Prostate gland (tissue), 2 donors: ENCODE data around the gene MUC12. TPM values are rescaled to one million over a fixed set of nuclear protein-coding genes. Genes with fewer than 3 reads are reported as not detected.

Experiments used
- DNase-seq: peaks from one replicate; pipeline ENCODE4 v3.0.0-alpha.2; 2019; ENCODE audit warnings: low spot score
- H3K27ac ChIP-seq, 2 donors: fragments of 200-600 bp; sonication (generic); 2 replicates each; pipeline ENCODE4 v1.5.1; 2017 to 2019
- H3K27me3 ChIP-seq: fragments of 200-600 bp; sonication (generic); replicated peaks from 2 replicates; pipeline ENCODE4 v1.5.1; 2019; ENCODE audit not compliant: insufficient read depth
- H3K36me3 ChIP-seq, 2 donors: fragments of 200-600 bp; sonication (generic); 1 replicate in 1 of 2; 2 replicates in 1 of 2; pipeline versions ENCODE4 v1.5.1 to v1.8.1; 2017 to 2019
- H3K4me1 ChIP-seq: fragments of 200-600 bp; sonication (generic); replicated peaks from 2 replicates; pipeline ENCODE4 v1.5.1; 2019
- H3K4me3 ChIP-seq, 2 donors: fragments of 200-600 bp; sonication (generic); 2 replicates each; pipeline ENCODE4 v1.5.1; 2017 to 2019
- H3K9me3 ChIP-seq: fragments of 200-600 bp; sonication (generic); 2 replicates; pipeline ENCODE4 v1.5.1; 2017
- CTCF ChIP-seq, 4 experiments: fragments of 200-600 bp in 2 of 4; fragments of 450-650 bp in 2 of 4; sonication (generic) in 2 of 4; IDR thresholded peaks; 1 replicate in 3 of 4; 2 replicates in 1 of 4; pipeline ENCODE4 v1.5.1; 2016 to 2019; ENCODE audit warnings: antibody characterized with exemption in 4 of 4, mild to moderate bottlenecking in 2 of 4, moderate library complexity in 2 of 4
- POLR2A ChIP-seq: fragments of 450-650 bp; IDR thresholded peaks from one replicate; pipeline ENCODE4 v1.6.1; 2016; ENCODE audit warnings: antibody characterized with exemption, mild to moderate bottlenecking
- POLR2AphosphoS5 ChIP-seq: sonication (generic); formaldehyde crosslinking; IDR thresholded peaks from one replicate; pipeline ENCODE4 v1.6.1; 2017; ENCODE audit warnings: antibody characterized with exemption
- WGBS: methylation state at CpG from one replicate; pipeline ENCODE4 v1.1.5; 2018; 5-methylcytosine and 5-hydroxymethylcytosine counted together
- intact Hi-C: fragments of 100-400 bp; cut with DNase I; formaldehyde crosslinking; loops from one replicate; pipeline ENCODE4 v1.14.2; 2022
- total RNA-seq, 2 donors: library from RNA; depleted of rRNA; stranded (reverse); fragments of >200 nt; gene quantifications; one replicate each; pipeline ENCODE4 v1.1.0, GENCODE V29; 2016

MUC12 gene
- total RNA-seq, 2 donors from 2014 or later, result 4.0 to 20.9 TPM

GRCh38 chr7:100947792-100948191 is 21.6 kb upstream of the MUC12 start:
- Histone ChIP-seq H3K4me1 (no peaks in the 10 kb centered on the region), H3K9me3 (no peaks in the 10 kb centered on the region), H3K27me3 (peaks cover 9% of the 10 kb centered on the region), H3K36me3 (no peaks in the 10 kb centered on the region), H3K27ac (no peak overlapping the region), H3K4me3 (no peak overlapping the region)
- TF ChIP-seq CTCF (IDR thresholded peaks at IDR 0.05) (no peak), POLR2AphosphoS5 (no peak), POLR2A (no peak)
- DNase-seq, result no peak
- intact Hi-C loops, result no loop called here
- 80% methylated on average over 5 of the region's 5 CpGs for WGBS

- intact Hi-C loops, result no loop called here
- no peak within 1 kb of the TSS for H3K4me3 ChIP-seq
- H3K36me3 ChIP-seq, result no peaks in the 10 kb centered on the region
- TF ChIP-seq POLR2AphosphoS5 (no peak), POLR2A (no peak), CTCF (IDR thresholded peaks at IDR 0.05) (no peak)
- DNase-seq, result no peak
- peaks cover 9% of the 10 kb centered on the region for H3K27me3 ChIP-seq
- 40% methylated on average over 24 of the region's 24 CpGs for WGBS
- no peak within 1 kb of the TSS for H3K27ac ChIP-seq
- H3K4me1 ChIP-seq, result no peaks in the 10 kb centered on the region
- H3K9me3 ChIP-seq, result no peaks in the 10 kb centered on the region
These were observed 20.0 kb upstream of the MUC12 start, which contains the start of gene MUC3A for GRCh38 chr7:100949227-100949932. Gene MUC3A, plus strand, starts transcription at chr7:100949534. Its CDS starts 91 bp downstream, at chr7:100949625.

GRCh38 chr7:100949933-100950443 is 19.4 kb upstream of the MUC12 start:
- no peak for TF ChIP-seq POLR2AphosphoS5
- no peak for TF ChIP-seq POLR2A
- no peak for TF ChIP-seq CTCF (IDR thresholded peaks at IDR 0.05)
- intact Hi-C loops, result no loop called here
- 56% methylated on average over 15 of the region's 15 CpGs for WGBS

GRCh38 chr7:100951172-100951571 is 18.2 kb upstream of the MUC12 start:
- DNase-seq, result no peak
- Histone ChIP-seq H3K4me1 (no peaks in the 10 kb centered on the region), H3K4me3 (no peak overlapping the region), H3K27ac (no peak overlapping the region), H3K9me3 (no peaks in the 10 kb centered on the region), H3K27me3 (peaks cover 9% of the 10 kb centered on the region), H3K36me3 (no peaks in the 10 kb centered on the region)
- TF ChIP-seq POLR2A (no peak), POLR2AphosphoS5 (no peak), CTCF (IDR thresholded peaks at IDR 0.05) (no peak)
- intact Hi-C loops, result no loop called here
- WGBS, result 48% methylated on average over 6 of the region's 6 CpGs

More at GRCh38 chr7:100949933-100950443, 19.4 kb upstream of the MUC12 start:
- peaks cover 9% of the 10 kb centered on the region for H3K27me3 ChIP-seq
- H3K36me3 ChIP-seq, result no peaks in the 10 kb centered on the region
- no peaks in the 10 kb centered on the region for H3K4me1 ChIP-seq
- H3K9me3 ChIP-seq, result no peaks in the 10 kb centered on the region
- no peak overlapping the region for H3K27ac ChIP-seq
- DNase-seq, result no peak
- no peak overlapping the region for H3K4me3 ChIP-seq
